Sigmoid colon (tissue), 7 donors: Measurements from ENCODE around the gene MSANTD1. TPM values are rescaled to one million over a fixed set of nuclear protein-coding genes. Genes with fewer than 3 reads are reported as not detected.
A peak's percentile ranks its signal among the peaks of the same experiment; 100 is the strongest.

Source experiments
- DNase-seq: peaks from one replicate; pipeline ENCODE4 v3.0.0-alpha.2; 2019
- H3K27ac ChIP-seq, 4 donors: fragments of 200-600 bp; sonication (generic); one replicate each; pipeline ENCODE4 v1.5.1; 2016 to 2019; ENCODE audit warnings: mild to moderate bottlenecking in 1 of 4
- H3K27me3 ChIP-seq, 3 donors: fragments of 200-600 bp; sonication (generic); one replicate each; pipeline ENCODE4 v1.5.1; 2019; ENCODE audit warnings: mild to moderate bottlenecking in 1 of 3
- H3K36me3 ChIP-seq, 4 donors: fragments of 200-600 bp; sonication (generic); one replicate each; pipeline ENCODE4 v1.5.1; 2016 to 2019
- H3K4me1 ChIP-seq, 4 donors: fragments of 200-600 bp; sonication (generic); one replicate each; pipeline ENCODE4 v1.5.1; 2017 to 2019
- H3K4me3 ChIP-seq, 4 donors: fragments of 200-600 bp; sonication (generic); one replicate each; pipeline ENCODE4 v1.5.1; 2017 to 2019; ENCODE audit warnings: mild to moderate bottlenecking in 2 of 4, moderate library complexity in 1 of 4
- H3K9me3 ChIP-seq, 4 donors: fragments of 200-600 bp in 3 of 4; sonication (generic) in 3 of 4; one replicate each; pipeline versions ENCODE4 v1.5.1 to v1.6.1; 2013 to 2019
- CTCF ChIP-seq, 4 experiments: fragments of 450-650 bp in 3 of 4; fragments of 200-600 bp in 1 of 4; IDR thresholded peaks; one replicate each; pipeline ENCODE4 v1.5.1; 2016 to 2019; ENCODE audit warnings: antibody characterized with exemption in 4 of 4, mild to moderate bottlenecking in 3 of 4, moderate library complexity in 2 of 4
- EP300 ChIP-seq, 4 donors: sonication (generic); formaldehyde crosslinking; IDR thresholded peaks; one replicate each; pipeline ENCODE4 v1.6.1; 2017; ENCODE audit warnings: antibody characterized with exemption in 4 of 4
- POLR2A ChIP-seq, 2 donors: fragments of 450-650 bp; IDR thresholded peaks; one replicate each; pipeline ENCODE4 v1.6.1; 2016; ENCODE audit warnings: antibody characterized with exemption in 2 of 2, mild to moderate bottlenecking in 2 of 2, moderate library complexity in 2 of 2
- POLR2AphosphoS5 ChIP-seq, 4 donors: sonication (generic); formaldehyde crosslinking; IDR thresholded peaks; one replicate each; pipeline ENCODE4 v1.6.1; 2017; ENCODE audit warnings: antibody characterized with exemption in 4 of 4
- WGBS, 2 donors: extraction: QIAGEN DNeasy Blood & Tissue Kit; methylation state at CpG; one replicate each; pipeline ENCODE4 v1.1.7; 2013; 5-methylcytosine and 5-hydroxymethylcytosine counted together
- intact Hi-C: fragments of 100-400 bp; cut with DNase I; formaldehyde crosslinking; loops from one replicate; pipeline ENCODE4 v1.15.1; 2023
- polyA plus RNA-seq, 3 donors: library from polyadenylated mRNA; stranded (reverse); fragments of 200-250 nt; gene quantifications; one replicate each; pipeline ENCODE4 v1.2.3, GENCODE V29; 2013
- total RNA-seq, 4 donors: library from RNA; depleted of rRNA; stranded (reverse); fragments of >200 nt; gene quantifications; one replicate each; pipeline ENCODE4 v1.1.0, GENCODE V29; 2016
- donor health status: healthy with polysubstance abuse.
- donor health status: Bipolar disorder and iron deficiency.
- donor health status: healthy.

MSANTD1 gene
- total and polyA plus RNA-seq, 7 donors, result under 0.01 to 1.2 (median 0.40) TPM; not detected in 1

GRCh38 chr4:3290476-3290875 is 41.5 kb downstream of the MSANTD1 start:
- Histone ChIP-seq H3K4me1 (peaks cover 0 to 26% (median 21%) of the 10 kb centered on the region in 4 donors), H3K4me3 (no peak overlapping the region), H3K27ac (no peak overlapping the region), H3K27me3 (peaks cover 0 to 21% (median 17%) of the 10 kb centered on the region in 3 donors), H3K9me3 (no peaks in the 10 kb centered on the region), H3K36me3 (no peaks in the 10 kb centered on the region)
- TF ChIP-seq EP300 (IDR thresholded peaks at IDR 0.05), result no peak
- TF ChIP-seq POLR2A (IDR thresholded peaks at IDR 0.05), result no peak
- TF ChIP-seq CTCF (IDR thresholded peaks at IDR 0.05), result no peak
- TF ChIP-seq POLR2AphosphoS5 (IDR thresholded peaks at IDR 0.05), result no peak
- 32 to 78% methylated on average over 11 of the region's 11 CpGs for WGBS, 2 donors
- DNase-seq, result no peak
- intact Hi-C loops, result loop anchor here (5.0 to 10.0 kb wide), 4 partner anchors 86 to 326 kb away; partner anchors contain the start of genes GRK4, HTT, HTT-AS and NOP14

- WGBS, 2 donors, result 89 to 94% methylated on average over 9 of the region's 9 CpGs
- peaks cover 0 to 26% (median 21%) of the 10 kb centered on the region in 4 donors for H3K4me1 ChIP-seq
- intact Hi-C loops, result loop anchor here (5.0 to 10.0 kb wide), 4 partner anchors 86 to 326 kb away; partner anchors contain the start of genes GRK4, HTT, HTT-AS and NOP14
Measured at GRCh38 chr4:3290889-3291321, 41.9 kb downstream of the MSANTD1 start.

GRCh38 chr4:3291411-3291968 is 42.5 kb downstream of the MSANTD1 start:
- intact Hi-C loops, result loop anchor here (5.0 to 10.0 kb wide), 4 partner anchors 87 to 327 kb away; partner anchors contain the start of genes GRK4, HTT, HTT-AS and NOP14
- Histone ChIP-seq H3K27ac (peak overlapping the region; percentile 89 to 99 (median 90)), H3K9me3 (no peaks in the 10 kb centered on the region), H3K36me3 (no peaks in the 10 kb centered on the region), H3K4me3 (peak overlapping the region; percentile 59 to 80 (median 68)), H3K27me3 (peaks cover 0 to 11% (median 8%) of the 10 kb centered on the region in 3 donors), H3K4me1 (peaks cover 0 to 26% (median 21%) of the 10 kb centered on the region in 4 donors)
- no peak for DNase-seq
- no peak for TF ChIP-seq POLR2AphosphoS5 (IDR thresholded peaks at IDR 0.05)
- TF ChIP-seq CTCF (IDR thresholded peaks at IDR 0.05), result no peak
- no peak for TF ChIP-seq POLR2A (IDR thresholded peaks at IDR 0.05)
- TF ChIP-seq EP300 (IDR thresholded peaks at IDR 0.05), result no peak
- WGBS, 2 donors, result 19 to 48% methylated on average over 24 of the region's 24 CpGs

More at GRCh38 chr4:3290889-3291321, 41.9 kb downstream of the MSANTD1 start:
- TF ChIP-seq POLR2A (IDR thresholded peaks at IDR 0.05) (no peak), CTCF (IDR thresholded peaks at IDR 0.05) (no peak), EP300 (IDR thresholded peaks at IDR 0.05) (no peak), POLR2AphosphoS5 (IDR thresholded peaks at IDR 0.05) (no peak)
- Histone ChIP-seq H3K27me3 (peaks cover 0 to 17% (median 12%) of the 10 kb centered on the region in 3 donors), H3K9me3 (no peaks in the 10 kb centered on the region), H3K27ac (no peak overlapping the region), H3K4me3 (peak overlapping the region in 1 of 4 donors; percentile 74), H3K36me3 (no peaks in the 10 kb centered on the region)
- no peak for DNase-seq

GRCh38 chr4:3291969-3292570 is 43.1 kb downstream of the MSANTD1 start:
- TF ChIP-seq POLR2A (IDR thresholded peaks at IDR 0.05) (no peak), EP300 (IDR thresholded peaks at IDR 0.05) (no peak), CTCF (IDR thresholded peaks at IDR 0.05) (no peak), POLR2AphosphoS5 (IDR thresholded peaks at IDR 0.05) (no peak)
- H3K36me3 ChIP-seq, result no peaks in the 10 kb centered on the region
- peaks cover 0 to 6% (median 2%) of the 10 kb centered on the region in 3 donors for H3K27me3 ChIP-seq
- WGBS, 2 donors, result 0 to 1% methylated on average over 60 of the region's 60 CpGs
- H3K4me3 ChIP-seq, result peak overlapping the region; percentile 59 to 80 (median 68)
- H3K9me3 ChIP-seq, result no peaks in the 10 kb centered on the region
- intact Hi-C loops, result loop anchor here (2.0 to 10.0 kb wide), 6 partner anchors 49 to 327 kb away; partner anchors contain the start of genes GRK4, HTT, HTT-AS and LRPAP1
- H3K27ac ChIP-seq, result peak overlapping the region; percentile 89 to 99 (median 90)
- peak; percentile 82 for DNase-seq
- peaks cover 0 to 26% (median 21%) of the 10 kb centered on the region in 4 donors for H3K4me1 ChIP-seq
